A673 (cell line): ENCODE data around the gene MYD88. TPM values are rescaled to one million over a fixed set of nuclear protein-coding genes. Genes with fewer than 3 reads are reported as not detected.
A peak's percentile ranks its signal among the peaks of the same experiment; 100 is the strongest.

ENCODE experiments used
- BruUV-seq: library from RNA; stranded (reverse); fragments of 400-500 nt; replicated peaks from 2 replicates; lab custom pipeline; 2021; lab: Mats Ljungman, UMichigan
- CTCF ChIA-PET: fragments of 300-600 bp; sonication (Branson Sonifier 250); formaldehyde crosslinking; loops from one replicate; lab custom pipeline; 2022; ENCODE audit warnings: antibody characterized with exemption; lab: Charles Lee
- POLR2A ChIA-PET: fragments of 300-600 bp; sonication (Branson Sonifier 250); formaldehyde crosslinking; loops from one replicate; lab custom pipeline; 2022; ENCODE audit warnings: antibody characterized with exemption; ENCODE audit not compliant: low non-redundant PET; lab: Charles Lee
- DNase-seq: peaks from one replicate; pipeline ENCODE4 v3.0.0-alpha.2; 2015; ENCODE audit warnings: low spot score
- H3K27ac ChIP-seq: fragments of 200-600 bp; sonication (generic); 2 replicates; pipeline ENCODE4 v1.5.1; 2016; ENCODE audit warnings: mixed run types, low read depth, mild to moderate bottlenecking, mixed read lengths, antibody characterized with exemption, low read length; ENCODE audit not compliant: poor library complexity, severe bottlenecking
- H3K27me3 ChIP-seq: fragments of 200-600 bp; sonication (generic); replicated peaks from 2 replicates; pipeline ENCODE4 v1.6.1; 2017; ENCODE audit warnings: mixed run types, low read depth, mild to moderate bottlenecking, mixed read lengths, antibody characterized with exemption, low read length; ENCODE audit not compliant: insufficient read depth, poor library complexity
- H3K36me3 ChIP-seq: fragments of 200-600 bp; sonication (generic); 2 replicates; pipeline ENCODE4 v1.6.1; 2016; ENCODE audit warnings: mixed run types, mild to moderate bottlenecking, mixed read lengths, antibody characterized with exemption, low read length; ENCODE audit not compliant: insufficient read depth, poor library complexity, severe bottlenecking
- H3K4me1 ChIP-seq: fragments of 200-600 bp; sonication (generic); 2 replicates; pipeline ENCODE4 v1.6.1; 2017; ENCODE audit warnings: mixed run types, mild to moderate bottlenecking, mixed read lengths, antibody characterized with exemption, low read length; ENCODE audit not compliant: insufficient read depth, poor library complexity, severe bottlenecking
- H3K4me3 ChIP-seq: fragments of 200-600 bp; sonication (generic); 2 replicates; pipeline ENCODE4 v1.5.1; 2016; ENCODE audit warnings: low read depth, mixed run types, mild to moderate bottlenecking, mixed read lengths, low read length; ENCODE audit not compliant: poor library complexity, severe bottlenecking
- H3K9me3 ChIP-seq: fragments of 200-600 bp; sonication (generic); 2 replicates; pipeline ENCODE4 v1.6.1; 2016; ENCODE audit warnings: mixed run types, low read depth, mild to moderate bottlenecking, mixed read lengths, antibody characterized with exemption, low read length; ENCODE audit not compliant: poor library complexity, severe bottlenecking
- CTCF ChIP-seq: fragments of 300-800, 200-600 bp; sonication (generic); conservative IDR thresholded peaks from 2 replicates; pipeline ENCODE4 v1.5.1; 2017; ENCODE audit warnings: low read depth, mild to moderate bottlenecking, antibody characterized with exemption, low read length, moderate library complexity, mixed read lengths
- EZH2 ChIP-seq: fragments of 200-600 bp; sonication (generic); IDR thresholded peaks from 2 replicates; pipeline ENCODE4 v1.6.1; 2017; ENCODE audit warnings: borderline replicate concordance, low read depth, mild to moderate bottlenecking, mixed read lengths, antibody characterized with exemption, low read length; ENCODE audit not compliant: poor library complexity, severe bottlenecking
- intact Hi-C: fragments of 100-400 bp; cut with micrococcal nuclease; formaldehyde crosslinking; loops from one replicate; pipeline ENCODE4 v1.10.0; 2022; ENCODE audit not compliant: unreplicated experiment
- total RNA-seq: library from RNA; stranded (reverse); gene quantifications from 2 replicates; pipeline ENCODE4 v1.2.3, GENCODE V29; 2021

The MYD88 gene
- total RNA-seq, 1 experiment from 2014 or later = 11.9 TPM

- POLR2A ChIA-PET = no interaction called here
- H3K4me1 ChIP-seq = no peaks in the 10 kb centered on the region
- H3K36me3 ChIP-seq = no peaks in the 10 kb centered on the region
- H3K27ac ChIP-seq = no peak overlapping the region
- peak; percentile 58 for DNase-seq
- H3K27me3 ChIP-seq = no peaks in the 10 kb centered on the region
- BruUV-seq = no TSS peak
- CTCF ChIA-PET = no interaction called here
- H3K4me3 ChIP-seq = no peak overlapping the region
- intact Hi-C loops = loop anchor here (5.0 to 10.0 kb wide), 2 partner anchors 167 to 364 kb away; partner anchors contain the start of gene SLC22A14
- no peaks in the 10 kb centered on the region for H3K9me3 ChIP-seq
- TF ChIP-seq CTCF (peak; percentile 65), EZH2 (no peak)
Observed at GRCh38 chr3:38117748-38118420, 20.6 kb upstream of the MYD88 start.

GRCh38 chr3:38118421-38119247 is 19.8 kb upstream of the MYD88 start:
- H3K4me1 ChIP-seq = no peaks in the 10 kb centered on the region
- H3K36me3 ChIP-seq = no peaks in the 10 kb centered on the region
- DNase-seq = no peak
- H3K27me3 ChIP-seq = no peaks in the 10 kb centered on the region
- ChIA-PET POLR2A (no interaction called here), CTCF (no interaction called here)
- no peak overlapping the region for H3K27ac ChIP-seq
- TF ChIP-seq CTCF = no peak
- TF ChIP-seq EZH2 = no peak
- no peak overlapping the region for H3K4me3 ChIP-seq
- no peaks in the 10 kb centered on the region for H3K9me3 ChIP-seq
- no TSS peak for BruUV-seq
- intact Hi-C loops = loop anchor here (5.0 to 10.0 kb wide), 2 partner anchors 166 to 364 kb away; partner anchors contain the start of gene SLC22A14

GRCh38 chr3:38119248-38119544 is 19.3 kb upstream of the MYD88 start:
- H3K27ac ChIP-seq = no peak overlapping the region
- CTCF ChIA-PET = no interaction called here
- TF ChIP-seq CTCF (no peak), EZH2 (no peak)
- H3K36me3 ChIP-seq = no peaks in the 10 kb centered on the region
- no peaks in the 10 kb centered on the region for H3K27me3 ChIP-seq
- intact Hi-C loops = loop anchor here (5.0 to 10.0 kb wide), 2 partner anchors 166 to 363 kb away; partner anchors contain the start of gene SLC22A14
- BruUV-seq = no TSS peak
- POLR2A ChIA-PET = no interaction called here
- no peak overlapping the region for H3K4me3 ChIP-seq
- no peaks in the 10 kb centered on the region for H3K9me3 ChIP-seq
- H3K4me1 ChIP-seq = no peaks in the 10 kb centered on the region
- DNase-seq = no peak
